TTC549 (cell line): ENCODE results near the gene WDFY2.

Source experiments
- FAIRE-seq: peaks from 2 replicates; lab custom pipeline; 2012; peaks lifted over from hg19 to GRCh38; lab: Jason Lieb, UNC

Gene WDFY2

GRCh38 chr13:51601601-51602565 lies 17.6 kb downstream of the WDFY2 start:
- no peak for FAIRE-seq

GRCh38 chr13:51603716-51604115 lies 19.5 kb downstream of the WDFY2 start:
- FAIRE-seq: no peak

- FAIRE-seq: no peak
Measured at GRCh38 chr13:51605698-51606097, 21.4 kb downstream of the WDFY2 start.

GRCh38 chr13:51607165-51607564 lies 22.9 kb downstream of the WDFY2 start:
- FAIRE-seq: no peak

- FAIRE-seq: no peak
Measured at GRCh38 chr13:51608857-51609406, 24.7 kb downstream of the WDFY2 start.

- FAIRE-seq: no peak
Measured at GRCh38 chr13:51612867-51613266, 28.6 kb downstream of the WDFY2 start.

GRCh38 chr13:51613535-51613934 lies 29.3 kb downstream of the WDFY2 start:
- no peak for FAIRE-seq

GRCh38 chr13:51614350-51614786 lies 30.1 kb downstream of the WDFY2 start:
- no peak for FAIRE-seq

- FAIRE-seq: no peak
Measured at GRCh38 chr13:51618626-51619025, 34.4 kb downstream of the WDFY2 start.

GRCh38 chr13:51619614-51620013 lies 35.4 kb downstream of the WDFY2 start:
- no peak for FAIRE-seq

GRCh38 chr13:51620165-51620983 lies 36.1 kb downstream of the WDFY2 start:
- FAIRE-seq: no peak

GRCh38 chr13:51621602-51622001 lies 37.3 kb downstream of the WDFY2 start:
- no peak for FAIRE-seq

- no peak for FAIRE-seq
Measured at GRCh38 chr13:51623473-51623872, 39.2 kb downstream of the WDFY2 start.

GRCh38 chr13:51624207-51624606 lies 39.9 kb downstream of the WDFY2 start:
- no peak for FAIRE-seq

GRCh38 chr13:51624695-51625345 lies 40.6 kb downstream of the WDFY2 start:
- no peak for FAIRE-seq

GRCh38 chr13:51625555-51626345 lies 41.5 kb downstream of the WDFY2 start:
- no peak for FAIRE-seq

- no peak for FAIRE-seq
Measured at GRCh38 chr13:51626749-51627148, 42.5 kb downstream of the WDFY2 start.

- FAIRE-seq: no peak
Measured at GRCh38 chr13:51628059-51628852, 44.0 kb downstream of the WDFY2 start.

- FAIRE-seq: no peak
Measured at GRCh38 chr13:51629491-51630287, 45.4 kb downstream of the WDFY2 start.

GRCh38 chr13:51630288-51630615 lies 46.0 kb downstream of the WDFY2 start:
- no peak for FAIRE-seq
